Measurements from ENCODE around the gene RNU7-1.
"Not testable (repeated sequence)": the region's sequence is repeated elsewhere in the genome, so short reads cannot be mapped to it uniquely, and the experiment has no call there.

Gene RNU7-1

DNA sequence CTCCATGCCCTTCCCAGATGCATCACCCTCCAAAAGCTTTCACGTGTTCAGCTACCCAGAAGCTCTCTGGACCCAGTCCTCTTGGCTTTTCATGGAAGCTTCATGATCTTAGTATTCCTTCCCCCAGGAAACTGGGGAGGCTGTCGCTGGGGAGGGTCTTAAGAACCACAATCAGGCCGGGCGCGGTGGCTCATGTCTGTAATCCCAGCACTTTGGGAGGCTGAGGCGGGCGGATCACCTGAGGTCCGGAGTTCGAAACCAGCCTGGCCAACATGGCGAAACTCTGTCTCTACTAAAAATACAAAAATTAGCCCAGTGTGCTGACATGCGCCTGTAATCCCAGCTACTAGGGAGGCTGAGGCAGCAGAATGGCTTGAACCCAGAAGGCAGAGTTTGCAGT lies 35.5 kb upstream of the RNU7-1 start:
- not testable (repeated sequence) for H3K4me1 ChIP-seq (ENCODE audit: control insufficient read depth, insufficient read depth, low read length, poor library complexity, severe bottlenecking); H3K4me3 ChIP-seq (ENCODE audit: insufficient read depth, low read depth, low read length, poor library complexity, severe bottlenecking); DNase-seq; H3K36me3 ChIP-seq (ENCODE audit: control insufficient read depth, insufficient read depth, low read length); H3K27ac ChIP-seq (ENCODE audit: insufficient read depth, low read length, poor library complexity, severe bottlenecking); H3K9me3 ChIP-seq (ENCODE audit: control insufficient read depth, low read length); H3K27me3 ChIP-seq (replicated peaks; ENCODE audit: control insufficient read depth, insufficient read depth, low read length, poor library complexity, severe bottlenecking)

DNA sequence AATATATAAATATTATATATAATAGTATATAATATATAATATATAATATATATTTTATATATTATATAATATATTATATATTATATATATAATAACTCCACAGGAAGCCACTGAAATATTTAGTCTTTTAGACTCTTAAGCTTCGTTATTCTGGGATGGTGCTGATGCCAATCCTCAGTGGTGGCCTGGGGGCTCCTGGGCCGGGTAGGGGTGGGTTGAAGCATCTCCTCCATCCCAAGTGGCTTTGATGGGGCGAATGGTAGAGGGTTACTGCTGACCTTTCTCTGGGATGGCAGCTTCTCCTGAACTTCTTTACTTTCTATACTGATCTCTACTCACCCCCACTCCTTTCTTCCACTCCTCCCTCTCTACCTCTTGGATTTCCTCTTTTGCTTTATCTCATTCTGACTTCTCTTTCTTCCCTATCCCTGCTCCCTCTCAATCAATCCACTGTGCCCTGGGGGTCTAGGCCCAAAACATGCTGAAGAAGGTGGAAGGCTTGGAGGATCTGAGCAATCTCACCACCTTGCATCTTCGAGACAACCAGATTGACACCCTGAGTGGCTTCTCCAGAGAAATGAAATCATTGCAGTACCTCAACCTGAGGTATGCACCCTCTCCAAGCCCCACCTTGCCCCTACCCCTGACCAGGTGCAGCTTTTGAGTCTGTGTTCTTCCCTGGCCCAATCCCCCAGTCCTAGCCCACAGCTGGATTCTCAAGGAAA lies 34.0 kb upstream of the RNU7-1 start:
- Histone ChIP-seq H3K27me3 (replicated peaks; ENCODE audit: control insufficient read depth, insufficient read depth, low read length, poor library complexity, severe bottlenecking) (no peaks in the 10 kb centered on the region), H3K9me3 (ENCODE audit: control insufficient read depth, low read length) (no peaks in the 10 kb centered on the region), H3K27ac (ENCODE audit: insufficient read depth, low read length, poor library complexity, severe bottlenecking) (no peak overlapping the region), H3K36me3 (ENCODE audit: control insufficient read depth, insufficient read depth, low read length) (no peaks in the 10 kb centered on the region), H3K4me1 (ENCODE audit: control insufficient read depth, insufficient read depth, low read length, poor library complexity, severe bottlenecking) (peaks cover 13% of the 10 kb centered on the region), H3K4me3 (ENCODE audit: insufficient read depth, low read depth, low read length, poor library complexity, severe bottlenecking) (no peak overlapping the region)
- no peak for DNase-seq

DNA sequence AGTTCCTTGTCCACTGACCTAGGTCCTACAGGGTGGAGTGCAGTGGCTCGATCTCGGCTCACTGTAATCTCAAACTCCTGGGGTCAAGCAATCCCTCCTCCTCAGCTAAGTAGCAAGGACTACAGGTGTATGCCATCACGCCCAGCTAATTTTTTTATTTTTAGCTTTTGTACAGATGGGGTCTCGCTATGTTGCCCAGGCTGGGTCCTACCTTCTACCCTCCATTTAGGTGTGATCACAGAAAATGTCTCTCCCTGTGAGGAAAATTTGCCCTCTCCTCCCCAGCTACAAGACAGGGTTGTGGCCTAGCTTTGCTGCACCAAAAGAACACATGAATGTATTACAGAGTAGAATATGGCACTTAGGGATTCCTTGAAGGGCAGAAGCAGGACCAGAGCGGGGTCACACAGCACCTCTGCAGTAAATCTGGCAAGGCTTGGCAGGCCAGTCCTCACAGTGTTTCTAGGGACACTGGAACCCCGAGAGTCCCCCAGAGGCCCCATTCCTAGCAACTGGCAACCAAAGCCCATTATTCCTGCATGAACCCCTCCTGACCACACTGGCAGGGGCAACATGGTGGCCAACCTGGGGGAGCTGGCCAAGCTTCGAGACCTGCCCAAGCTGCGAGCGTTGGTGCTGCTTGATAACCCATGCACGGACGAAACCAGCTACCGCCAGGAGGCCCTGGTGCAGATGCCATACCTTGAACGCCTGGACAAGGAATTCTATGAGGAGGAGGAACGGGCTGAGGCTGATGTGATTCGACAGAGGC lies 31.3 kb upstream of the RNU7-1 start:
- DNase-seq: no peak
- peaks cover 9% of the 10 kb centered on the region for H3K36me3 ChIP-seq (ENCODE audit: control insufficient read depth, insufficient read depth, low read length)
- no peak overlapping the region for H3K4me3 ChIP-seq (ENCODE audit: insufficient read depth, low read depth, low read length, poor library complexity, severe bottlenecking)
- H3K27ac ChIP-seq (ENCODE audit: insufficient read depth, low read length, poor library complexity, severe bottlenecking): no peak overlapping the region
- H3K9me3 ChIP-seq (ENCODE audit: control insufficient read depth, low read length): no peaks in the 10 kb centered on the region
- peaks cover 18% of the 10 kb centered on the region for H3K4me1 ChIP-seq (ENCODE audit: control insufficient read depth, insufficient read depth, low read length, poor library complexity, severe bottlenecking)
- H3K27me3 ChIP-seq (replicated peaks; ENCODE audit: control insufficient read depth, insufficient read depth, low read length, poor library complexity, severe bottlenecking): no peaks in the 10 kb centered on the region

DNA sequence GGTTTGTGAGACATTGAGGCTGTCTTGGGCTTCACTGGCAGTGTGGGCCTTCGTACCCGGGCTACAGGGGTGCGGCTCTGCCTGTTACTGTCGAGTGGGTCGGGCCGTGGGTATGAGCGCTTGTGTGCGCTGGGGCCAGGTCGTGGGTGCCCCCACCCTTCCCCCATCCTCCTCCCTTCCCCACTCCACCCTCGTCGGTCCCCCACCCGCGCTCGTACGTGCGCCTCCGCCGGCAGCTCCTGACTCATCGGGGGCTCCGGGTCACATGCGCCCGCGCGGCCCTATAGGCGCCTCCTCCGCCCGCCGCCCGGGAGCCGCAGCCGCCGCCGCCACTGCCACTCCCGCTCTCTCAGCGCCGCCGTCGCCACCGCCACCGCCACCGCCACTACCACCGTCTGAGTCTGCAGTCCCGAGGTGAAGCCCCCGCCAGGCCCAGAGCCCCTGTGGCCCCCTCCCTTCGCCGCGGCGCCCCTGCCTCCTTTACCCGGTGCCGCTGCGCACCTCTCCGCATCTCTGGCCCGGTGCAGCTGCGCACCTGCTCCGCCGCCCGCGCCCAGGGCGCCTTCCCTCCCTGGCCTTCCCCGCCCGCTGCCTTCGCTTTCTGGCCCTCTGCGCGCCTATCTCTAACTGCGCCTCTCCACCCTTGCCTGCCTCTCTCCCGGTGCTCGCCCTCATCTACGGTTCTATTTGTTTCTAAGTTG lies 29.2 kb upstream of the RNU7-1 start, which contains the start of gene ENO2:
Gene ENO2 (plus strand): TSS at position 335 of the 701 bp plus-strand sequence. CDS start 1,253 bp downstream, outside the sequence.
- H3K27ac ChIP-seq (ENCODE audit: insufficient read depth, low read length, poor library complexity, severe bottlenecking): peak within 1 kb of the TSS; percentile 89
- H3K36me3 ChIP-seq (ENCODE audit: control insufficient read depth, insufficient read depth, low read length): peaks cover 12% of the 10 kb centered on the region
- H3K4me3 ChIP-seq (ENCODE audit: insufficient read depth, low read depth, low read length, poor library complexity, severe bottlenecking): peak within 1 kb of the TSS; percentile 56
- H3K9me3 ChIP-seq (ENCODE audit: control insufficient read depth, low read length): no peaks in the 10 kb centered on the region
- peak; percentile 76 to 88 (median 83) for DNase-seq
- no peaks in the 10 kb centered on the region for H3K27me3 ChIP-seq (replicated peaks; ENCODE audit: control insufficient read depth, insufficient read depth, low read length, poor library complexity, severe bottlenecking)
- H3K4me1 ChIP-seq (ENCODE audit: control insufficient read depth, insufficient read depth, low read length, poor library complexity, severe bottlenecking): peaks cover 18% of the 10 kb centered on the region

DNA sequence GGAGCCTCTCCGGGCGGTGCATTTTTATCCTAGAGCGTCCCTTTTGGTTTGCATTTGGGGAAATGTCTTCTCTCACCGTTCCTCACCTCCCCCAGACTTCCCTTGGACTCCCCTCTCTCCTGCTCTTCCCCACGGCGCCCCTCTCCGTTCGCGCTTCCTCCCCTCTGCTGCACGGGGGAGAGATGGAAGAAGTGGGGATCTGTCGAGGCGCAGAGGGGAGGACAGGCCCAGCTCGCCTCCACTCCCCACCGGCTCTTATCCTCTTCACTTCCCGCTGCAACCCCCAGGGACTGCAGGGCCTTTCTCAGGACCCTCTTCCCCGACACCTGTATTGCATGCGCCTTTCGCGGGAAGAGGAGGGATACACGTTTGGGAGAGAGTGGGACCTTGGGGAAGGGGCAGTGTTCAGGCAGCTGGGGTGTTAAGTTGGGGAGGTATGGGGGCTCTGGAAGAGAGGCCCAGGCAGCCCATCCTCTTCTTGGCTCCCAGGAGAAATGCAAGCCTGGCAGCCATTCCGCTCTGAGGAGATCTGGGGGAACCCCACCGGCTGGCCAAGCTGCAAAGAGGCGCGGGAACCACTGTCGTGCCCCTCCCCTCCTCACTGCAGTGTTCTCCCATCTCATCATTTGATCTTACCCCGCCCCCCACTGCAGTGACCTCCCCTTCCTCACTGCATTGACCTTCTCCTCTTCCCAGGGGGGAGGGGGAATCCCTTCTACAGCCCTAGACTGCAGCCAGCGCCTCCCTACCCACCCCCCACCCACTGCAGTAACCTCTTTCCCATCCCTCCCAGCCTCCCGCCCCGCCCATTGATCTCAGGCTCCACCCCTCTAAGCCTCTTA lies 28.4 kb upstream of the RNU7-1 start:
- DNase-seq: no peak
- Histone ChIP-seq H3K9me3 (ENCODE audit: control insufficient read depth, low read length) (no peaks in the 10 kb centered on the region), H3K36me3 (ENCODE audit: control insufficient read depth, insufficient read depth, low read length) (peaks cover 12% of the 10 kb centered on the region), H3K4me1 (ENCODE audit: control insufficient read depth, insufficient read depth, low read length, poor library complexity, severe bottlenecking) (peaks cover 18% of the 10 kb centered on the region), H3K4me3 (ENCODE audit: insufficient read depth, low read depth, low read length, poor library complexity, severe bottlenecking) (peak overlapping the region; percentile 56), H3K27ac (ENCODE audit: insufficient read depth, low read length, poor library complexity, severe bottlenecking) (peak overlapping the region; percentile 89), H3K27me3 (replicated peaks; ENCODE audit: control insufficient read depth, insufficient read depth, low read length, poor library complexity, severe bottlenecking) (no peaks in the 10 kb centered on the region)

DNA sequence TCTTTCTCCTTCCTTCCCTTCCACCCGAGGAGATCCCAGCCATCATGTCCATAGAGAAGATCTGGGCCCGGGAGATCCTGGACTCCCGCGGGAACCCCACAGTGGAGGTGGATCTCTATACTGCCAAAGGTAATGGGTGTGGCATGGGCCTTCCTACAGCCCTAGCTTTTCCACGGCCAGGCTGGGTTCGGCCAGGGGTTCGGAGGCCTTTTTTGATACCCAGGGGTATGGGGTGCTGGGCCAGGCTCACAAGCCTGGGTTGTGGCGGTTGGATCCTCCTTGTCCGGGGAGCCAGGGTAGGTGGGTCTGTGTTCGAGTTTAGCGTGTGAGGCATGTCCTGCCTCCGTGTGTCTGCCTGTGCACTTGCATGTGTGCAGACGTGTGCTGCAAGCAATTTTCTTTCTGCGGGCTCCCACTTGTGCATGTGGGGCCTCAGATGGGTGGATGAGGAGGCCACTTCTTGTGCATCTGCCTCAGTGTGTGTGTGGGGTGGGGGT lies 27.8 kb upstream of the RNU7-1 start:
- Histone ChIP-seq H3K27ac (ENCODE audit: insufficient read depth, low read length, poor library complexity, severe bottlenecking) (peak overlapping the region; percentile 89), H3K36me3 (ENCODE audit: control insufficient read depth, insufficient read depth, low read length) (peaks cover 13% of the 10 kb centered on the region), H3K4me1 (ENCODE audit: control insufficient read depth, insufficient read depth, low read length, poor library complexity, severe bottlenecking) (peaks cover 18% of the 10 kb centered on the region), H3K27me3 (replicated peaks; ENCODE audit: control insufficient read depth, insufficient read depth, low read length, poor library complexity, severe bottlenecking) (no peaks in the 10 kb centered on the region), H3K9me3 (ENCODE audit: control insufficient read depth, low read length) (no peaks in the 10 kb centered on the region), H3K4me3 (ENCODE audit: insufficient read depth, low read depth, low read length, poor library complexity, severe bottlenecking) (no peak overlapping the region)
- DNase-seq: no peak

DNA sequence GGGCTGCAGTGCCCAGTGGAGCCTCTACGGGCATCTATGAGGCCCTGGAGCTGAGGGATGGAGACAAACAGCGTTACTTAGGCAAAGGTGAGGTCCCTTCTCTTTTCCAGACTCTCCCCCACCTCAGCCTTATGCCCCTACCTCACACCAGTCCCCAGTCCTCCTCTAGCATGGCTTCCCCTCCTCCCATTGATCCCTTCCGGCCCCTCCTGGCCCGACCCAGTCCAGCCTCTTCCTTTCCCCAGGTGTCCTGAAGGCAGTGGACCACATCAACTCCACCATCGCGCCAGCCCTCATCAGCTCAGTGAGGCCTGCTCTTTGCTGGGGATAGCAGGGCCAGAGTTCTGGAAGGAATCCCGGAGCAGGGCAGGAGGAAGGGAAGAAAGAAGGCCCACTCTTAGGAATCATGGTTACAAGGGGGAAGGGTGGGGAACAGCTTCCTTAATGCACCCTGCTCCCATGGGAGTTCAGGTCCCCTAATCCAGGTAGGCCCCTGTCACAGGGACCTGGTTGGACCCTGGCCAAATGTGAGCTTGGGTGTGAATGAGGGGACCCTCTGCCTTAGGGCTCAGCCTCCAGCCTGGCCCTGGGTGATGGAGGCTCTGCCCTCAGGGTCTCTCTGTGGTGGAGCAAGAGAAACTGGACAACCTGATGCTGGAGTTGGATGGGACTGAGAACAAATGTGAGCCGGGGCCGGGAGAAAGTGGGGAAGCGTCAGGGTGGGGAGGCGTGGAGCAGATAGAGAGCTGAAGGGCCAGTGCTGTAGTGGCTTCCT lies 27.0 kb upstream of the RNU7-1 start:
- peaks cover 18% of the 10 kb centered on the region for H3K4me1 ChIP-seq (ENCODE audit: control insufficient read depth, insufficient read depth, low read length, poor library complexity, severe bottlenecking)
- H3K27me3 ChIP-seq (replicated peaks; ENCODE audit: control insufficient read depth, insufficient read depth, low read length, poor library complexity, severe bottlenecking): no peaks in the 10 kb centered on the region
- H3K36me3 ChIP-seq (ENCODE audit: control insufficient read depth, insufficient read depth, low read length): peaks cover 20% of the 10 kb centered on the region
- no peaks in the 10 kb centered on the region for H3K9me3 ChIP-seq (ENCODE audit: control insufficient read depth, low read length)
- H3K27ac ChIP-seq (ENCODE audit: insufficient read depth, low read length, poor library complexity, severe bottlenecking): no peak overlapping the region
- no peak overlapping the region for H3K4me3 ChIP-seq (ENCODE audit: insufficient read depth, low read depth, low read length, poor library complexity, severe bottlenecking)
- DNase-seq: no peak

DNA sequence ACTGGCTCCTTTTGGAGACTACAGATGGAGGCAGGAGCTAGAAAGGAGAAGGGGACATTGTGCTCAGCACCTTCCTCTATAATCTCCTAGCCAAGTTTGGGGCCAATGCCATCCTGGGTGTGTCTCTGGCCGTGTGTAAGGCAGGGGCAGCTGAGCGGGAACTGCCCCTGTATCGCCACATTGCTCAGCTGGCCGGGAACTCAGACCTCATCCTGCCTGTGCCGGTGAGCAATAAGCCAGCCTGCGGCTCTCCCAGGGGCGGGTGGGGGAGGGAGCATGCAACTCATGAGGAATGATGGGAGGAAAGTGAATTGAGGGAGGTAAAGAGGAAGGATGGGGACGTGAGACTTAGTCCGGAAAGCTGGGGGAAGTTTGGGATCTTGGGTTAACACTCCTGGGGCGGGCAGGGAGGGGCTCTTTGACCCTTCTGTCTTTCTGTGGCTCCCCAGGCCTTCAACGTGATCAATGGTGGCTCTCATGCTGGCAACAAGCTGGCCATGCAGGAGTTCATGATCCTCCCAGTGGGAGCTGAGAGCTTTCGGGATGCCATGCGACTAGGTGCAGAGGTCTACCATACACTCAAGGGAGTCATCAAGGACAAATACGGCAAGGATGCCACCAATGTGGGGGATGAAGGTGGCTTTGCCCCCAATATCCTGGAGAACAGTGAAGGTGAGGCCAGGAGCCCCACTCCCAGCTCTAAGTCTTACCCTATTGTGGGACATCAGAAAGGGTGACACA lies 26.0 kb upstream of the RNU7-1 start:
- Histone ChIP-seq H3K27ac (ENCODE audit: insufficient read depth, low read length, poor library complexity, severe bottlenecking) (no peak overlapping the region), H3K9me3 (ENCODE audit: control insufficient read depth, low read length) (no peaks in the 10 kb centered on the region), H3K27me3 (replicated peaks; ENCODE audit: control insufficient read depth, insufficient read depth, low read length, poor library complexity, severe bottlenecking) (no peaks in the 10 kb centered on the region), H3K4me3 (ENCODE audit: insufficient read depth, low read depth, low read length, poor library complexity, severe bottlenecking) (no peak overlapping the region), H3K36me3 (ENCODE audit: control insufficient read depth, insufficient read depth, low read length) (peaks cover 31% of the 10 kb centered on the region), H3K4me1 (ENCODE audit: control insufficient read depth, insufficient read depth, low read length, poor library complexity, severe bottlenecking) (peaks cover 18% of the 10 kb centered on the region)
- DNase-seq: no peak
